Measurements from ENCODE around the gene OBSCN.

The OBSCN gene

GRCh38 chr1:228297242-228297641, 89.4 kb downstream of the OBSCN start:
- Histone ChIP-seq H3K9me3 (ENCODE audit: control insufficient read depth, low read length) (peaks cover 28% of the 10 kb centered on the region), H3K4me1 (ENCODE audit: control insufficient read depth, insufficient read depth, low read length, poor library complexity, severe bottlenecking) (no peaks in the 10 kb centered on the region)
- 92 to 95% methylated on average over 1 of the region's 2 CpGs for WGBS, 2 experiments (ENCODE audit: insufficient coverage in 2 of 2)

GRCh38 chr1:228297822-228298221, 90.0 kb downstream of the OBSCN start:
- Histone ChIP-seq H3K4me3 (ENCODE audit: extremely low read depth, insufficient read depth, low read length, poor library complexity, severe bottlenecking) (no peak overlapping the region), H3K36me3 (ENCODE audit: control insufficient read depth, insufficient read depth, low read length) (peaks cover 34% of the 10 kb centered on the region), H3K4me1 (ENCODE audit: control insufficient read depth, insufficient read depth, low read length, poor library complexity, severe bottlenecking) (no peaks in the 10 kb centered on the region), H3K27ac (ENCODE audit: low read depth, low read length, severe bottlenecking) (no peak overlapping the region), H3K9me3 (ENCODE audit: control insufficient read depth, low read length) (peaks cover 33% of the 10 kb centered on the region)
- WGBS, 2 experiments (ENCODE audit: insufficient coverage in 2 of 2): 76 to 92% methylated on average over 2 of the region's 2 CpGs

More at GRCh38 chr1:228297242-228297641, 89.4 kb downstream of the OBSCN start:
- Histone ChIP-seq H3K27ac (ENCODE audit: low read depth, low read length, severe bottlenecking) (no peak overlapping the region), H3K36me3 (ENCODE audit: control insufficient read depth, insufficient read depth, low read length) (peaks cover 33% of the 10 kb centered on the region), H3K4me3 (ENCODE audit: extremely low read depth, insufficient read depth, low read length, poor library complexity, severe bottlenecking) (no peak overlapping the region)

DNA sequence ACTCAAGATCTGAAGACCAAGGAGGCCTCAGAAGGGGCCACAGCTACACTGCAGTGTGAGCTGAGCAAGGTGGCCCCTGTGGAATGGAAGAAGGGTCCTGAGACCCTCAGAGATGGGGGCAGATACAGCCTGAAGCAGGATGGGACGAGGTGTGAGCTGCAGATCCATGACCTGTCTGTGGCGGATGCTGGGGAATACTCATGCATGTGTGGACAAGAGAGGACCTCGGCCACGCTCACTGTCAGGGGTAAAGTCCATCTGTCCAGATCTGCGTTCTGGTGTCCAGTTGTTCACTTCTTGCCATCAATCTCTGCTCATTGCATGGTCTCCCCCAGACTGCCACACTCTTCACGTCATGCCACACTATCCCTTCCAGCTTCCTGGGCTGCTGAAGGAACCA, 90.6 kb downstream of the OBSCN start:
- Histone ChIP-seq H3K27ac (ENCODE audit: low read depth, low read length, severe bottlenecking) (no peak overlapping the region), H3K36me3 (ENCODE audit: control insufficient read depth, insufficient read depth, low read length) (peaks cover 38% of the 10 kb centered on the region), H3K9me3 (ENCODE audit: control insufficient read depth, low read length) (peaks cover 36% of the 10 kb centered on the region), H3K4me3 (ENCODE audit: extremely low read depth, insufficient read depth, low read length, poor library complexity, severe bottlenecking) (no peak overlapping the region), H3K4me1 (ENCODE audit: control insufficient read depth, insufficient read depth, low read length, poor library complexity, severe bottlenecking) (no peaks in the 10 kb centered on the region)
- 85 to 90% methylated on average over 5 of the region's 6 CpGs for WGBS, 2 experiments (ENCODE audit: insufficient coverage in 2 of 2)

DNA sequence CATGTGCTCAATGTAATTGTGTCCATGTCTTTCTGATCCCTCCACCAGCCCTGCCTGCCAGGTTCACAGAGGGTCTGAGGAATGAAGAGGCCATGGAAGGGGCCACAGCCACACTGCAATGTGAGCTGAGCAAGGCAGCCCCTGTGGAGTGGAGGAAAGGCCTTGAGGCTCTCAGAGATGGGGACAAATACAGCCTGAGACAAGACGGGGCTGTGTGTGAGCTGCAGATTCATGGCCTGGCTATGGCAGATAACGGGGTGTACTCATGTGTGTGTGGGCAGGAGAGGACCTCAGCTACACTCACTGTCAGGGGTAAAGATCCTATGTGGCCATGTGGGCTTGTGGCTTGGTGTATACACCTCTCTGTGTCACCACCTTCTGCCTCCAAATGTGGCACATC, 91.4 kb downstream of the OBSCN start:
- Histone ChIP-seq H3K9me3 (ENCODE audit: control insufficient read depth, low read length) (peaks cover 36% of the 10 kb centered on the region), H3K4me1 (ENCODE audit: control insufficient read depth, insufficient read depth, low read length, poor library complexity, severe bottlenecking) (no peaks in the 10 kb centered on the region), H3K4me3 (ENCODE audit: extremely low read depth, insufficient read depth, low read length, poor library complexity, severe bottlenecking) (no peak overlapping the region), H3K27ac (ENCODE audit: low read depth, low read length, severe bottlenecking) (no peak overlapping the region), H3K36me3 (ENCODE audit: control insufficient read depth, insufficient read depth, low read length) (peaks cover 42% of the 10 kb centered on the region)
- 94 to 96% methylated on average over 2 of the region's 2 CpGs for WGBS, 2 experiments (ENCODE audit: insufficient coverage in 2 of 2)

- Histone ChIP-seq H3K9me3 (ENCODE audit: control insufficient read depth, low read length) (peaks cover 36% of the 10 kb centered on the region), H3K4me3 (ENCODE audit: extremely low read depth, insufficient read depth, low read length, poor library complexity, severe bottlenecking) (no peak overlapping the region), H3K27ac (ENCODE audit: low read depth, low read length, severe bottlenecking) (no peak overlapping the region), H3K36me3 (ENCODE audit: control insufficient read depth, insufficient read depth, low read length) (peaks cover 42% of the 10 kb centered on the region), H3K4me1 (ENCODE audit: control insufficient read depth, insufficient read depth, low read length, poor library complexity, severe bottlenecking) (no peaks in the 10 kb centered on the region)
- 89 to 91% methylated on average over 7 of the region's 7 CpGs for WGBS, 2 experiments (ENCODE audit: insufficient coverage in 2 of 2)
Observed at GRCh38 chr1:228299901-228300300, 92.1 kb downstream of the OBSCN start.

GRCh38 chr1:228302086-228302485, 94.2 kb downstream of the OBSCN start:
- Histone ChIP-seq H3K27ac (ENCODE audit: low read depth, low read length, severe bottlenecking) (no peak overlapping the region), H3K4me3 (ENCODE audit: extremely low read depth, insufficient read depth, low read length, poor library complexity, severe bottlenecking) (no peak overlapping the region), H3K36me3 (ENCODE audit: control insufficient read depth, insufficient read depth, low read length) (peaks cover 42% of the 10 kb centered on the region), H3K9me3 (ENCODE audit: control insufficient read depth, low read length) (peaks cover 33% of the 10 kb centered on the region), H3K4me1 (ENCODE audit: control insufficient read depth, insufficient read depth, low read length, poor library complexity, severe bottlenecking) (no peaks in the 10 kb centered on the region)
- 93 to 100% methylated on average over 3 of the region's 4 CpGs for WGBS, 2 experiments (ENCODE audit: insufficient coverage in 2 of 2)

- WGBS, 2 experiments (ENCODE audit: insufficient coverage in 2 of 2): 92 to 98% methylated on average over 8 to 9 of the region's 9 CpGs
- Histone ChIP-seq H3K4me3 (ENCODE audit: extremely low read depth, insufficient read depth, low read length, poor library complexity, severe bottlenecking) (no peak overlapping the region), H3K9me3 (ENCODE audit: control insufficient read depth, low read length) (peaks cover 26% of the 10 kb centered on the region)
Observed at GRCh38 chr1:228303596-228303995, 95.8 kb downstream of the OBSCN start.

DNA sequence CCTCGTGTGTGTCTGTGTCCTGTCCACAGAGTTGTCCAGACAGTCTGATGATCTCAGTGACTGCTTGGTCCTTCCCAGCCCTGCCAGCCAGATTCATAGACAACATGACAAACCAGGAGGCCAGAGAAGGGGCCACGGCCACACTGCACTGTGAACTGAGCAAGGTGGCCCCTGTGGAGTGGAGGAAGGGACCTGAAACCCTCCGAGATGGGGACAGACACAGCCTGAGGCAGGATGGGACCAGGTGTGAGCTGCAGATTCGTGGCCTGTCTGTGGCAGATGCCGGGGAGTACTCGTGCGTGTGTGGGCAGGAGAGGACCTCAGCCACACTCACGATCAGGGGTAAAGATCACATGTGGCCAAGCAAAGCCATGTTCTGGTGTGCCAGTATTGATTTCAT, 96.4 kb downstream of the OBSCN start:
- Histone ChIP-seq H3K9me3 (ENCODE audit: control insufficient read depth, low read length) (peaks cover 26% of the 10 kb centered on the region), H3K36me3 (ENCODE audit: control insufficient read depth, insufficient read depth, low read length) (peaks cover 34% of the 10 kb centered on the region), H3K27ac (ENCODE audit: low read depth, low read length, severe bottlenecking) (no peak overlapping the region), H3K4me1 (ENCODE audit: control insufficient read depth, insufficient read depth, low read length, poor library complexity, severe bottlenecking) (no peaks in the 10 kb centered on the region), H3K4me3 (ENCODE audit: extremely low read depth, insufficient read depth, low read length, poor library complexity, severe bottlenecking) (no peak overlapping the region)
- WGBS, 2 experiments (ENCODE audit: insufficient coverage in 2 of 2): 91% methylated on average over 8 of the region's 8 CpGs

More at GRCh38 chr1:228303596-228303995, 95.8 kb downstream of the OBSCN start:
- Histone ChIP-seq H3K27ac (ENCODE audit: low read depth, low read length, severe bottlenecking) (no peak overlapping the region), H3K36me3 (ENCODE audit: control insufficient read depth, insufficient read depth, low read length) (peaks cover 40% of the 10 kb centered on the region), H3K4me1 (ENCODE audit: control insufficient read depth, insufficient read depth, low read length, poor library complexity, severe bottlenecking) (no peaks in the 10 kb centered on the region)

DNA sequence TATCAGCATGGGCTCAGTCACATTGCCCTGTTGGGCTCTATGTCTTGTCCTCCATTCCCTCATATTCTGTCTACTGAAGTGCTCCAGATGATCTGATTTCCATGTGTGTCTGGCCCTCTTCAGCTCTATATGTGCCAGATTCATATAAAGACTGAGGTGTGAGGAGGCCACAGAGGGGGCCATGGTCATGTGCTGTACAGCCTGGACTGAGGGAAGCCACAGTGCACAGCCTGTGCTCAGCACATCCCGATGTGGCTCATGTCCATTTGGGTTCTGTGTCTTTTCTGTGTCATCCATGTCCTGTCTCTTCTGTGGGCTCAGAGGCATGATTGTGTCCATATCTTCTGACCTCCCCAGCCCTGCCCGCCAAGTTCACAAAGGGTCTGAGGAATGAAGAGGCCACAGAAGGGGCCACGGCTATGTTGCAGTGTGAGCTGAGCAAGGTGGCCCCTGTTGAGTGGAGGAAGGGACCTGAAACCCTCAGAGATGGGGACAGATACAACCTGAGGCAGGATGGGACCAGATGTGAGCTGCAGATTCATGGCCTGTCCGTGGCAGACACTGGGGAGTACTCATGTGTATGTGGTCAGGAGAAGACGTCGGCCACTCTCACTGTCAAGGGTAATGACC, 97.0 kb downstream of the OBSCN start:
- WGBS, 2 experiments (ENCODE audit: insufficient coverage in 2 of 2): 96 to 98% methylated on average over 5 to 6 of the region's 6 CpGs
- H3K4me1 ChIP-seq (ENCODE audit: control insufficient read depth, insufficient read depth, low read length, poor library complexity, severe bottlenecking): no peaks in the 10 kb centered on the region
- no peak overlapping the region for H3K27ac ChIP-seq (ENCODE audit: low read depth, low read length, severe bottlenecking)
- H3K36me3 ChIP-seq (ENCODE audit: control insufficient read depth, insufficient read depth, low read length): peaks cover 32% of the 10 kb centered on the region
- peaks cover 26% of the 10 kb centered on the region for H3K9me3 ChIP-seq (ENCODE audit: control insufficient read depth, low read length)
- no peak overlapping the region for H3K4me3 ChIP-seq (ENCODE audit: extremely low read depth, insufficient read depth, low read length, poor library complexity, severe bottlenecking)

GRCh38 chr1:228305721-228306152, 97.9 kb downstream of the OBSCN start:
- WGBS, 2 experiments (ENCODE audit: insufficient coverage in 2 of 2): 91% methylated on average over 4 to 6 of the region's 6 CpGs
- H3K4me1 ChIP-seq (ENCODE audit: control insufficient read depth, insufficient read depth, low read length, poor library complexity, severe bottlenecking): no peaks in the 10 kb centered on the region
- no peak overlapping the region for H3K27ac ChIP-seq (ENCODE audit: low read depth, low read length, severe bottlenecking)
- peaks cover 26% of the 10 kb centered on the region for H3K36me3 ChIP-seq (ENCODE audit: control insufficient read depth, insufficient read depth, low read length)
- no peak overlapping the region for H3K4me3 ChIP-seq (ENCODE audit: extremely low read depth, insufficient read depth, low read length, poor library complexity, severe bottlenecking)
- H3K9me3 ChIP-seq (ENCODE audit: control insufficient read depth, low read length): peaks cover 23% of the 10 kb centered on the region

Data from mesodermal cell (in vitro differentiated cells).